Measurements from ENCODE around the gene CMKLR1. TPM values are rescaled to one million over a fixed set of nuclear protein-coding genes. Genes with fewer than 3 reads are reported as not detected.

The CMKLR1 gene
- total RNA-seq, 1 experiment from 2014 or later: 0.15 TPM

DNA sequence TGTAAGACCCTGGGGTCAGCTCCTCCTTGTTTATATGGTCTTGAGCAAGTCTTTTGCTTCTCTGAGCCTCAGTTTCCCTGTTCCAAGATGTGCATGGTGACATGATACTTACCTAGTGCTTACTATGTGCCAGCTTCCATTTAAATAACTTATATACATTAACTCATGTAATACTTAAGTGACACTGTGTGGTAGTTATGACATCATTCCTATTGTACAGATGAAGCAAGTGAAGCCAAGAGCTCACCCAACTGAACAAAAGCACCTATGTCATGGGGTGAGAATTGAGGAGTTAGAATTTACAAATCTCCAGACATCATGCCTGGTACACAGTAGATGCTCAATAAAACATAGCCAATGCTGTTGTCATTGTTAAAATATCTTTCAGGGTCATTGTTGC, 41.3 kb upstream of the CMKLR1 start:
- Histone ChIP-seq H3K9me2 (ENCODE audit: insufficient read depth) (no peaks in the 10 kb centered on the region), H3K27ac (ENCODE audit: low read depth, low read length) (no peak overlapping the region), H3K27me3 (ENCODE audit: insufficient read depth, low read length) (0 out of 2 replicates have a peak, but pooled peaks cover 6% of the 10 kb centered on the region), H3K4me2 (ENCODE audit: low read length) (no peak overlapping the region), H3K36me3 (ENCODE audit: control insufficient read depth in 1 of 2, insufficient read depth in 2 of 2, low read length in 2 of 2) (no peaks in the 10 kb centered on the region), H3K4me1 (ENCODE audit: control insufficient read depth in 1 of 2, insufficient read depth in 2 of 2, low read length in 2 of 2) (no peaks in the 10 kb centered on the region), H2AFZ (ENCODE audit: low read depth, low read length, poor library complexity, severe bottlenecking) (no peak overlapping the region), H3K9me3 (ENCODE audit: control insufficient read depth in 1 of 2, insufficient read depth in 1 of 2, low read depth in 1 of 2, low read length in 2 of 2) (no peaks in the 10 kb centered on the region), H3K4me3 (replicated peaks in 1 of 2; ENCODE audit: low read depth in 1 of 2, low read length in 2 of 2) (no peak overlapping the region), H3K9ac (ENCODE audit: low read length) (no peak overlapping the region), H3K79me2 (ENCODE audit: insufficient read depth, low read length) (no peaks in the 10 kb centered on the region), H4K20me1 (ENCODE audit: insufficient read depth) (no peaks in the 10 kb centered on the region)
- ChIA-PET CTCF (no interaction called here), RAD21 (ENCODE audit: low non-redundant PET in 1 of 2, low total read pairs in 2 of 2, uncharacterized antibody in 2 of 2, unreplicated experiment in 2 of 2) (no interaction called here), POLR2A (no interaction called here)
- BruUV-seq (replicated peaks): no TSS peak
- intact Hi-C loops (cut with micrococcal nuclease): no loop called here
- ATAC-seq: no peak
- TF ChIP-seq, protein P1, sequence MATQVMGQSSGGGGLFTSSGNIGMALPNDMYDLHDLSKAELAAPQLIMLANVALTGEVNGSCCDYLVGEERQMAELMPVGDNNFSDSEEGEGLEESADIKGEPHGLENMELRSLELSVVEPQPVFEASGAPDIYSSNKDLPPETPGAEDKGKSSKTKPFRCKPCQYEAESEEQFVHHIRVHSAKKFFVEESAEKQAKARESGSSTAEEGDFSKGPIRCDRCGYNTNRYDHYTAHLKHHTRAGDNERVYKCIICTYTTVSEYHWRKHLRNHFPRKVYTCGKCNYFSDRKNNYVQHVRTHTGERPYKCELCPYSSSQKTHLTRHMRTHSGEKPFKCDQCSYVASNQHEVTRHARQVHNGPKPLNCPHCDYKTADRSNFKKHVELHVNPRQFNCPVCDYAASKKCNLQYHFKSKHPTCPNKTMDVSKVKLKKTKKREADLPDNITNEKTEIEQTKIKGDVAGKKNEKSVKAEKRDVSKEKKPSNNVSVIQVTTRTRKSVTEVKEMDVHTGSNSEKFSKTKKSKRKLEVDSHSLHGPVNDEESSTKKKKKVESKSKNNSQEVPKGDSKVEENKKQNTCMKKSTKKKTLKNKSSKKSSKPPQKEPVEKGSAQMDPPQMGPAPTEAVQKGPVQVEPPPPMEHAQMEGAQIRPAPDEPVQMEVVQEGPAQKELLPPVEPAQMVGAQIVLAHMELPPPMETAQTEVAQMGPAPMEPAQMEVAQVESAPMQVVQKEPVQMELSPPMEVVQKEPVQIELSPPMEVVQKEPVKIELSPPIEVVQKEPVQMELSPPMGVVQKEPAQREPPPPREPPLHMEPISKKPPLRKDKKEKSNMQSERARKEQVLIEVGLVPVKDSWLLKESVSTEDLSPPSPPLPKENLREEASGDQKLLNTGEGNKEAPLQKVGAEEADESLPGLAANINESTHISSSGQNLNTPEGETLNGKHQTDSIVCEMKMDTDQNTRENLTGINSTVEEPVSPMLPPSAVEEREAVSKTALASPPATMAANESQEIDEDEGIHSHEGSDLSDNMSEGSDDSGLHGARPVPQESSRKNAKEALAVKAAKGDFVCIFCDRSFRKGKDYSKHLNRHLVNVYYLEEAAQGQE (IDR thresholded peaks at IDR 0.05; ENCODE audit: low read depth): no peak
- TF ChIP-seq EGR1 (IDR thresholded peaks at IDR 0.05; ENCODE audit: low read depth) (no peak), JUND (IDR thresholded peaks at IDR 0.05) (no peak), ZNF274 (IDR thresholded peaks at IDR 0.05; ENCODE audit: low read depth, low read length) (no peak)
- DNase-seq (ENCODE audit: low read depth, low spot score): no peak

DNA sequence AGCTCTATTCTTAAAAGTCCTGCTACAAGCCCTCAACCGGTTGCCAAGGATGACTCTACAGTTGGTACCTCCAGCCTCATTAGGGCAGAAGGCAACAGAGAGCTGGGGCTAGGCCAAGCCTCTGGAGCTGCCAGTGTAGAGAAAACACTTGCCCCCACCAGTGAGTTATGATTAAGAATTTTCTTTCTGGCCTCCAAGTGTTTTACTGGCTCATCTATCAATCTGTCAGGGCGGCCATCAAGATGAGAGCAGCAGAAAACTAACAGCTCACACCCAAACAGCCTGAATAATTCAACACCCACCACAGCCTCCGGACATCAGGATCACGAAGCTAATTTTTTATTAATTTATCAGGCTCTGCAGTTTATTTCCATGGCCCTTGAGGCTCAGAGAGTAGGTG, 40.7 kb upstream of the CMKLR1 start:
- DNase-seq (ENCODE audit: low read depth, low spot score) (no peak), ATAC-seq (no peak)
- no peak overlapping the region for H3K4me3 ChIP-seq (replicated peaks in 1 of 2; ENCODE audit: low read depth in 1 of 2, low read length in 2 of 2)
- no peaks in the 10 kb centered on the region for H3K9me3 ChIP-seq (ENCODE audit: control insufficient read depth in 1 of 2, insufficient read depth in 1 of 2, low read depth in 1 of 2, low read length in 2 of 2)
- H3K27ac ChIP-seq (ENCODE audit: low read depth, low read length): no peak overlapping the region
- no peaks in the 10 kb centered on the region for H4K20me1 ChIP-seq (ENCODE audit: insufficient read depth)
- no peaks in the 10 kb centered on the region for H3K79me2 ChIP-seq (ENCODE audit: insufficient read depth, low read length)
- no peaks in the 10 kb centered on the region for H3K36me3 ChIP-seq (ENCODE audit: control insufficient read depth in 1 of 2, insufficient read depth in 2 of 2, low read length in 2 of 2)
- H3K9ac ChIP-seq (ENCODE audit: low read length): no peak overlapping the region
- H3K4me2 ChIP-seq (ENCODE audit: low read length): no peak overlapping the region
- RAD21 ChIA-PET (ENCODE audit: low non-redundant PET in 1 of 2, low total read pairs in 2 of 2, uncharacterized antibody in 2 of 2, unreplicated experiment in 2 of 2): no interaction called here
- H3K27me3 ChIP-seq (ENCODE audit: insufficient read depth, low read length): 0 out of 2 replicates have a peak, but pooled peaks cover 6% of the 10 kb centered on the region
- H3K4me1 ChIP-seq (ENCODE audit: control insufficient read depth in 1 of 2, insufficient read depth in 2 of 2, low read length in 2 of 2): no peaks in the 10 kb centered on the region
- POLR2A ChIA-PET: no interaction called here
- BruUV-seq (replicated peaks): no TSS peak
- CTCF ChIA-PET: no interaction called here
- no peak overlapping the region for H2AFZ ChIP-seq (ENCODE audit: low read depth, low read length, poor library complexity, severe bottlenecking)
- H3K9me2 ChIP-seq (ENCODE audit: insufficient read depth): no peaks in the 10 kb centered on the region
- intact Hi-C loops (cut with micrococcal nuclease): no loop called here
- TF ChIP-seq CEBPB (IDR thresholded peaks at IDR 0.05; ENCODE audit: low read depth) (no peak), POLR2AphosphoS5 (IDR thresholded peaks at IDR 0.05; ENCODE audit: low read depth, low read length) (no peak), CBX3 (IDR thresholded peaks at IDR 0.05; ENCODE audit: low read depth) (no peak), YY1 (IDR thresholded peaks at IDR 0.05; ENCODE audit: extremely low read depth, insufficient replicate concordance, low read depth, low read length) (no peak), EZH2phosphoT487 (IDR thresholded peaks at IDR 0.05; ENCODE audit: borderline replicate concordance) (no peak), RAD21 (IDR thresholded peaks at IDR 0.05; ENCODE audit: low read depth) (no peak)
- TF ChIP-seq, protein P2, sequence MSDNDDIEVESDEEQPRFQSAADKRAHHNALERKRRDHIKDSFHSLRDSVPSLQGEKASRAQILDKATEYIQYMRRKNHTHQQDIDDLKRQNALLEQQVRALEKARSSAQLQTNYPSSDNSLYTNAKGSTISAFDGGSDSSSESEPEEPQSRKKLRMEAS (IDR thresholded peaks at IDR 0.05): no peak
- TF ChIP-seq, protein P3, sequence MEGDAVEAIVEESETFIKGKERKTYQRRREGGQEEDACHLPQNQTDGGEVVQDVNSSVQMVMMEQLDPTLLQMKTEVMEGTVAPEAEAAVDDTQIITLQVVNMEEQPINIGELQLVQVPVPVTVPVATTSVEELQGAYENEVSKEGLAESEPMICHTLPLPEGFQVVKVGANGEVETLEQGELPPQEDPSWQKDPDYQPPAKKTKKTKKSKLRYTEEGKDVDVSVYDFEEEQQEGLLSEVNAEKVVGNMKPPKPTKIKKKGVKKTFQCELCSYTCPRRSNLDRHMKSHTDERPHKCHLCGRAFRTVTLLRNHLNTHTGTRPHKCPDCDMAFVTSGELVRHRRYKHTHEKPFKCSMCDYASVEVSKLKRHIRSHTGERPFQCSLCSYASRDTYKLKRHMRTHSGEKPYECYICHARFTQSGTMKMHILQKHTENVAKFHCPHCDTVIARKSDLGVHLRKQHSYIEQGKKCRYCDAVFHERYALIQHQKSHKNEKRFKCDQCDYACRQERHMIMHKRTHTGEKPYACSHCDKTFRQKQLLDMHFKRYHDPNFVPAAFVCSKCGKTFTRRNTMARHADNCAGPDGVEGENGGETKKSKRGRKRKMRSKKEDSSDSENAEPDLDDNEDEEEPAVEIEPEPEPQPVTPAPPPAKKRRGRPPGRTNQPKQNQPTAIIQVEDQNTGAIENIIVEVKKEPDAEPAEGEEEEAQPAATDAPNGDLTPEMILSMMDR (IDR thresholded peaks at IDR 0.05 in 2 of 3, conservative IDR thresholded peaks at IDR 0.05 in 1 of 3; ENCODE audit: borderline replicate concordance in 1 of 3, insufficient read depth in 1 of 3, low read depth in 2 of 3, low read length in 2 of 3): no peak
